K562 (cell line): ENCODE data around the gene ZBTB49.

Source experiments
- CBX8 ChIP-seq: fragments of 200-600 bp; sonication (generic); IDR thresholded peaks from 2 replicates; pipeline ENCODE4 v1.6.1; 2012; ENCODE audit warnings: borderline replicate concordance, mixed run types, low read depth, mild to moderate bottlenecking, moderate library complexity, mixed read lengths, low read length, control low read depth, inconsistent platforms; ENCODE audit not compliant: poor library complexity, severe bottlenecking; ENCODE audit errors: extremely low read depth
- MXI1 ChIP-seq: IDR thresholded peaks from 2 replicates; pipeline ENCODE4 v1.6.1; 2011; ENCODE audit warnings: low read depth, mild to moderate bottlenecking, improper control_type of control experiment, low read length
- SREBF1 ChIP-seq: fragments of 150-350 bp; IDR thresholded peaks from 2 replicates; pipeline ENCODE4 v1.6.1; 2014; ENCODE audit warnings: antibody characterized with exemption, low read depth, low read length, borderline replicate concordance
- TAF1 ChIP-seq: IDR thresholded peaks from 2 replicates; pipeline ENCODE4 v1.6.1; 2011; ENCODE audit warnings: mild to moderate bottlenecking, low read length, moderate library complexity; ENCODE audit not compliant: insufficient read depth, control insufficient read depth, severe bottlenecking; ENCODE audit errors: extremely low read depth
- THRA ChIP-seq: fragments of 450-650 bp; IDR thresholded peaks from 2 replicates; pipeline ENCODE4 v1.6.1; 2017; ENCODE audit warnings: mild to moderate bottlenecking, moderate library complexity
- YY1 ChIP-seq, 3 experiments: IDR thresholded peaks; 2 replicates each; pipeline ENCODE4 v1.6.1; 2011; ENCODE audit warnings: low read length in 2 of 3, mild to moderate bottlenecking in 2 of 3, moderate library complexity in 2 of 3, borderline replicate concordance in 1 of 3, control low read depth in 1 of 3, low read depth in 1 of 3; ENCODE audit not compliant: insufficient read depth in 3 of 3, insufficient replicate concordance in 2 of 3, control insufficient read depth in 1 of 3, insufficient read length in 1 of 3; ENCODE audit errors: extremely low read depth in 1 of 3
- ZNF174 ChIP-seq: fragments of 250-450 bp; sonication (Bioruptor Pico); IDR thresholded peaks from 2 replicates; pipeline ENCODE4 v1.4.0; 2020; ENCODE audit warnings: mild to moderate bottlenecking
- ZNF253 ChIP-seq: fragments of 250-450 bp; sonication (Bioruptor Pico); conservative IDR thresholded peaks from 2 replicates; pipeline ENCODE4 v1.6.1; 2021; ENCODE audit warnings: mild to moderate bottlenecking

GRCh38 chr4:4364061-4364460 is 74.0 kb downstream of the ZBTB49 start:
- no peak for TF ChIP-seq CBX8
- TF ChIP-seq ZNF253, result no peak
- no peak for TF ChIP-seq ZNF174
- no peak for TF ChIP-seq THRA
- TF ChIP-seq MXI1, result no peak
- no peak for TF ChIP-seq SREBF1
- TF ChIP-seq YY1 (IDR thresholded peaks at IDR 0.05; ENCODE audit: borderline replicate concordance in 1 of 3, control insufficient read depth in 1 of 3, extremely low read depth in 1 of 3, insufficient read depth in 3 of 3, insufficient read length in 1 of 3, insufficient replicate concordance in 2 of 3, low read depth in 1 of 3, low read length in 2 of 3), result no peak
- no peak for TF ChIP-seq TAF1
